Progenitor cell of endocrine pancreas (in vitro differentiated cells): Measurements from ENCODE around the gene PRG2. TPM values are rescaled to one million over a fixed set of nuclear protein-coding genes. Genes with fewer than 3 reads are reported as not detected.

ENCODE experiments used
- DNase-seq: peaks from one replicate; pipeline ENCODE4 v3.0.0; 2021; ENCODE audit warnings: low spot score; ENCODE audit not compliant: unreplicated experiment
- H3K27ac Mint-ChIP-seq: 2 replicates; pipeline ENCODE4 v1.8.0; 2021; ENCODE audit warnings: mild to moderate bottlenecking, moderate library complexity, mixed read lengths
- H3K27me3 Mint-ChIP-seq: 2 replicates; pipeline ENCODE4 v1.8.0; 2021; ENCODE audit warnings: mixed read lengths
- H3K36me3 Mint-ChIP-seq: 2 replicates; pipeline ENCODE4 v1.8.0; 2022; ENCODE audit warnings: mixed read lengths; ENCODE audit not compliant: insufficient read depth
- H3K4me1 Mint-ChIP-seq: 2 replicates; pipeline ENCODE4 v1.8.0; 2021; ENCODE audit warnings: low read depth, mixed read lengths
- H3K4me3 Mint-ChIP-seq: 2 replicates; pipeline ENCODE4 v1.8.0; 2021; ENCODE audit warnings: low read depth, mild to moderate bottlenecking, moderate library complexity, mixed read lengths
- H3K9me3 Mint-ChIP-seq: 2 replicates; pipeline ENCODE4 v1.8.0; 2021; ENCODE audit warnings: low read depth, mixed read lengths
- total RNA-seq: library from RNA; stranded (reverse); gene quantifications from 2 replicates; pipeline ENCODE4 v1.2.1, GENCODE V29; 2021
- TF ChIP-seq, protein P1 (sequence below): fragments of 200-600 bp; sonication (generic); IDR thresholded peaks from one replicate; pipeline ENCODE4 v1.5.0; 2021; ENCODE audit warnings: antibody characterized with exemption, mild to moderate bottlenecking; ENCODE audit not compliant: unreplicated experiment

The PRG2 gene
- total RNA-seq, 1 donor from 2014 or later = not detected

DNA sequence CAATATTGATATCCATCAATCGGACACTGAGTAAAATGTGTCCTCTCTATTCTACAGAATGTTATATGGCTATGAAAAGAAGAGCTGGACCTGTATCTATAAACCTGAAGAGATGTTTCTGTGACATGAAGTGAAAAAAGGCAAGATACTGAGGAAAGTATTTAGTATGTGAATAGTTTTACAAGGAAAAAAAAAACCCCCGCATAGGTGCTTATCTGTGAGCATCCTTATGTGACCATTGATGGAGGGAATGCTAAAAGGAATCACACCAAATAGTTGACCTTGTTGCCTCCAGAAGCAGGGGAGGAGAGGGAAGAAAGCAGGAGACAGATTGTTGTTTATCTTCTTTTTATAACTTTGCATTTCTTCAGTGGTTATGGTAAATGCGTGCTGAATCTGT, 661 bp upstream of the PRG2 start:
- TF ChIP-seq, protein P1, sequence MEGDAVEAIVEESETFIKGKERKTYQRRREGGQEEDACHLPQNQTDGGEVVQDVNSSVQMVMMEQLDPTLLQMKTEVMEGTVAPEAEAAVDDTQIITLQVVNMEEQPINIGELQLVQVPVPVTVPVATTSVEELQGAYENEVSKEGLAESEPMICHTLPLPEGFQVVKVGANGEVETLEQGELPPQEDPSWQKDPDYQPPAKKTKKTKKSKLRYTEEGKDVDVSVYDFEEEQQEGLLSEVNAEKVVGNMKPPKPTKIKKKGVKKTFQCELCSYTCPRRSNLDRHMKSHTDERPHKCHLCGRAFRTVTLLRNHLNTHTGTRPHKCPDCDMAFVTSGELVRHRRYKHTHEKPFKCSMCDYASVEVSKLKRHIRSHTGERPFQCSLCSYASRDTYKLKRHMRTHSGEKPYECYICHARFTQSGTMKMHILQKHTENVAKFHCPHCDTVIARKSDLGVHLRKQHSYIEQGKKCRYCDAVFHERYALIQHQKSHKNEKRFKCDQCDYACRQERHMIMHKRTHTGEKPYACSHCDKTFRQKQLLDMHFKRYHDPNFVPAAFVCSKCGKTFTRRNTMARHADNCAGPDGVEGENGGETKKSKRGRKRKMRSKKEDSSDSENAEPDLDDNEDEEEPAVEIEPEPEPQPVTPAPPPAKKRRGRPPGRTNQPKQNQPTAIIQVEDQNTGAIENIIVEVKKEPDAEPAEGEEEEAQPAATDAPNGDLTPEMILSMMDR = no peak

DNA sequence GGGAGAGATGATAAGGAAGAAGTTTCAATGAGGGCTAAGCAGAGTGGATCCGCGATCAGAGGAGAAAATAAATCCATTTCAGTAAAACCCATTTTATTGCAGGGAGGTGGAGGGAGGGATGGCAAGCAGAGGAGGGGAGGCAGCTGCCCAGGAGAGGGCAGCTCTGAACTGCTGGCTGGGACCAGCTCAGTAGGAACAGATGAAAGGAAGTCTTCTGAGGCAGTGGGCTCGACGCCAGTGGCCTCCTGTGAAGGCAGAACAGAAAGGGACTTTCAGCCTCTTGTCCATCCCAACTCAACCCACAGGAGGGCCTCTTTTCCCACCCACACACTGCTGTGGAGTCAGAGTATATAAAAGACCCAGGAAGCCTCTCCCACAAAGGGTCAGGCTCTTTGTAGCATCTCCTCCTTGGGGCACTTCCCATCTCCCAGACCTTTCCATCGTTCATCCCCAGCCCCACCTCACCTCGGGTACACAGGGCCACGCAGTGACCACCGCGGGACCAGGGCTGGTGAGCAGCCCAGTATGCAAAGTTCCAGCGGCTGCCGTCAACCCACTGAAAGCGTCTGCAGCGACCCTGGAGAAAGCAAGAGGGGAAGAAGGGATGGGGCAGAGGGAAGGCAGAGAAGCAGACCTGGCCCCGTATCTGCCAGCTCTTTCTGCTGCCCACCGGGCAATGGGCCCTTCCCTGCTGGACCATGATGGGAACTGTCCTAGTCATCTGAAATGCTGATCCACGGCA, 3.0 kb downstream of the PRG2 start:
- no peaks in the 10 kb centered on the region for H3K4me1 Mint-ChIP-seq
- H3K27ac Mint-ChIP-seq = no peak overlapping the region
- H3K9me3 Mint-ChIP-seq = no peaks in the 10 kb centered on the region
- TF ChIP-seq, protein P1 = no peak
- no peak overlapping the region for H3K4me3 Mint-ChIP-seq
- H3K36me3 Mint-ChIP-seq = no peaks in the 10 kb centered on the region
- H3K27me3 Mint-ChIP-seq = peaks cover 60% of the 10 kb centered on the region
- DNase-seq = no peak

More for the DNA sequence above, 661 bp upstream of the PRG2 start:
- DNase-seq = no peak
- Mint-ChIP-seq H3K4me1 (no peaks in the 10 kb centered on the region), H3K4me3 (no peak overlapping the region), H3K27ac (no peak overlapping the region), H3K36me3 (no peaks in the 10 kb centered on the region), H3K27me3 (peaks cover 49% of the 10 kb centered on the region), H3K9me3 (no peaks in the 10 kb centered on the region)

DNA sequence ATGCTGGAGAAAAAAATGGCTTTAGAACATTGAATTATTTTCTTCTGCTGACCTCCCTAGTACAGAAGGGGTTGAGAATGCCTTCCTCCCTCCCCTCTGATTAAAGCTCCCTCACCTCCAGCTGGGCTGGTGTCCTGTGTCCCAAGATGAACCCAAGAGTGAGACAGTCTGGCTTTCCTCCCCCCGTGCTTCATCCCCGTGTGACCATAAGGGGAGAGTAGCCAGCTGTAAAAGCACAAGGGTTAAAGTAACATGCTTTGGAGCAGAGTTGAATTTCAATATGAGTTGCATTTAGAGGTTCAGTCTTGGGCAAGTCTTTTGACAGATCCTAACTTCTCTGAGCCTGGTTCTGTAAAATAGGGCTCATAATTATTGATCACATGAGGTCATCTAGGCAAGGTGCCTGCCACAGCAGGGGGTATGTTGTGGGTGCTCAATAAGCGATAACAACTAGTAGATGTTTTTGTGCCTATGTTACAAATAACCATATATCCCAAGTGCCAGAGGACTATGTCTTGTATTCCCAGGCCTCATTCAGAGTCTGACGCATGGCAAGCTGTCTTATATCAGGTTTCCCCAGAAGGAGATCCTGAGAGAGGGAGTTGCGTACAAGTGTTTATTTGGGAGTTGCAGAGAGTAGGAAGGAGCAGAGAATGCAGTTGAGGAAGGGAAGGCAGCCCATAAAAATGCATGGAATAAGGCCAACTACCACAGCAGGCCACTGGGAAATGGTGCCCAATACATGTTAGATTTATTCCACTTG, 4.1 kb downstream of the PRG2 start:
- Mint-ChIP-seq H3K9me3 (no peaks in the 10 kb centered on the region), H3K27me3 (peaks cover 62% of the 10 kb centered on the region), H3K4me3 (no peak overlapping the region), H3K4me1 (no peaks in the 10 kb centered on the region), H3K27ac (no peak overlapping the region), H3K36me3 (no peaks in the 10 kb centered on the region)
- no peak for DNase-seq
- TF ChIP-seq, protein P1 = no peak

DNA sequence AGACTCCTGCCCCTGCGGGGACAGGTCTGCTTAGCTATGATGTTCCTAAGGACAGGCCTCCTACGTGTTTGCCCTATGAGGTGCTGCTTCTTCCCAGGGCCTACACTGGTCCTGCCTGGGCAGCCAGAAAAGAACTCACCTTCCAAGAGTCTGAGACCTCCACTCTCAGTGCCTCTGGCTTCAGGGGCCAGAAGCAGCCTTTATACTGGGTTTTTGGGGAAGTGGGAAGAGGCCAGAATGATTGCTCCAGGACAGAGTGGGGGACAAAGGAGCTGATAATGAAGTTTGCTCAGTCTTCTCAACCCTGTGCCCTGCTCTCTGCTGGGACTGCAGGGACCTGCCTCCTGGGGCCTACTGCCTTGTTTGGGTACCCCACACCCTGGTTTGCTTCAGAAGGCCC, 9.5 kb downstream of the PRG2 start, which contains the start of gene PRG3:
TSS of gene PRG3 (minus strand) at position 176 of the 400 bp plus-strand sequence. CDS start 442 bp downstream, outside the sequence.
- H3K27me3 Mint-ChIP-seq = peaks cover 53% of the 10 kb centered on the region
- no peaks in the 10 kb centered on the region for H3K9me3 Mint-ChIP-seq
- DNase-seq = no peak
- TF ChIP-seq, protein P1 = no peak
- H3K36me3 Mint-ChIP-seq = no peaks in the 10 kb centered on the region
- no peaks in the 10 kb centered on the region for H3K4me1 Mint-ChIP-seq
- H3K4me3 Mint-ChIP-seq = no peak within 1 kb of the TSS
- no peak within 1 kb of the TSS for H3K27ac Mint-ChIP-seq

DNA sequence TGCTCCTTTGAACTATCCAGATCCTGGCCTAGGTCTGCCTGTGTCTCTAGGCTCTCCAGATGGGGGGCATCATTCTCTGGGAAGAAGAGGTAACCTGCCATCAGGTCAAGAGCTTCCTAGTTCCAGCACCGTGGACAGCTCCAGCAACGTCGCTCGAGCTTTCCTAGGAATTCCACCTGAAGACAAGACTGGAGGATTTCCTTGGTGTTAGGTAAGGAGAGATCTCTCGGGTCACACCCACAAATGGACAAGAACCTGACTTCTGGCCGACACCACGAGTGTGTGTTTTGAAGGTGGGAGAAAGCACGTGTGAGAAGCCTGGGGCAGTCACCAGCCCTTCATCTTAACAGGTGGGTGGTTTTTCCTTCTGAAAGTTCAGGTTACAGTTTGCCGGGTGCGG, 10.7 kb downstream of the PRG2 start:
- no peaks in the 10 kb centered on the region for H3K36me3 Mint-ChIP-seq
- H3K27me3 Mint-ChIP-seq = peaks cover 45% of the 10 kb centered on the region
- H3K4me3 Mint-ChIP-seq = no peak overlapping the region
- peak; percentile 52 for DNase-seq
- H3K27ac Mint-ChIP-seq = no peak overlapping the region
- no peaks in the 10 kb centered on the region for H3K9me3 Mint-ChIP-seq
- TF ChIP-seq, protein P1 = no peak
- no peaks in the 10 kb centered on the region for H3K4me1 Mint-ChIP-seq
